RPMI7951 (cell line): Measurements from ENCODE around the gene CISD3. TPM values are rescaled to one million over a fixed set of nuclear protein-coding genes. Genes with fewer than 3 reads are reported as not detected.

ENCODE experiments used
- DNase-seq: peaks from one replicate; pipeline ENCODE4 v3.0.0-alpha.2; 2012; ENCODE audit warnings: low read depth
- total RNA-seq: library from RNA; depleted of rRNA; stranded (reverse); fragments of >200 nt; shearing (Covaris generic); gene quantifications from 2 replicates; pipeline ENCODE4 v1.2.3, GENCODE V29; 2014

The CISD3 gene
- total RNA-seq, 1 experiment from 2014 or later, result 6.0 TPM

- DNase-seq, result no peak
Measured at GRCh38 chr17:38743556-38744171, 13.5 kb downstream of the CISD3 start.

GRCh38 chr17:38745545-38745944, 15.4 kb downstream of the CISD3 start:
- no peak for DNase-seq

- DNase-seq, result no peak
Measured at GRCh38 chr17:38746004-38746848, 16.1 kb downstream of the CISD3 start.

GRCh38 chr17:38746849-38747462, 16.8 kb downstream of the CISD3 start:
- no peak for DNase-seq

- no peak for DNase-seq
Measured at GRCh38 chr17:38747463-38748148, 17.5 kb downstream of the CISD3 start.

GRCh38 chr17:38748149-38748891, 18.2 kb downstream of the CISD3 start, which contains the start of gene PCGF2:
TSS of gene PCGF2 (minus strand) at chr17:38748336. CDS start at chr17:38740402, 7,934 bp downstream.
- DNase-seq, result peak; percentile 86

- DNase-seq, result no peak
Measured at GRCh38 chr17:38748892-38749222, 18.7 kb downstream of the CISD3 start.

GRCh38 chr17:38749223-38750043, 19.3 kb downstream of the CISD3 start:
- DNase-seq, result peak; percentile 86

GRCh38 chr17:38750044-38750311, 19.8 kb downstream of the CISD3 start:
- no peak for DNase-seq

GRCh38 chr17:38750312-38751121, 20.4 kb downstream of the CISD3 start:
- no peak for DNase-seq

- DNase-seq, result no peak
Measured at GRCh38 chr17:38751144-38751807, 21.1 kb downstream of the CISD3 start.

GRCh38 chr17:38751808-38752307, 21.7 kb downstream of the CISD3 start:
- DNase-seq, result peak; percentile 76

GRCh38 chr17:38752308-38753070, 22.3 kb downstream of the CISD3 start, which contains the start of gene PSMB3:
TSS of gene PSMB3 (plus strand) at chr17:38752741. CDS start at chr17:38752827, 86 bp downstream.
- peak; percentile 99 for DNase-seq

GRCh38 chr17:38753071-38753506, 22.9 kb downstream of the CISD3 start:
- no peak for DNase-seq

GRCh38 chr17:38761612-38762011, 31.5 kb downstream of the CISD3 start:
- DNase-seq, result no peak

GRCh38 chr17:38762231-38762630, 32.1 kb downstream of the CISD3 start:
- no peak for DNase-seq

- no peak for DNase-seq
Measured at GRCh38 chr17:38766341-38766740, 36.2 kb downstream of the CISD3 start.

- no peak for DNase-seq
Measured at GRCh38 chr17:38768417-38768816, 38.3 kb downstream of the CISD3 start.
